ENCODE results near the gene DPM3. TPM values are rescaled to one million over a fixed set of nuclear protein-coding genes. Genes with fewer than 3 reads are reported as not detected.

Gene DPM3
- total and polyA plus RNA-seq, 2 of the 13 experiments (the other 11 are each of a cell fraction or from before 2014, with no cell fraction given) = 23.2 to 53.4 TPM

- peak; percentile 49; the same call in 1 of the 2 replicates for TF ChIP-seq PAXIP1 (CRISPR knock-in tag; conservative IDR thresholded peaks at IDR 0.05)
- TF ChIP-seq BORCS8-MEF2B (CRISPR knock-in tag; IDR thresholded peaks at IDR 0.05) = peak; percentile 39; the same call in 1 of the 2 replicates
- no peak for TF ChIP-seq ZNF652 (CRISPR knock-in tag; IDR thresholded peaks at IDR 0.05; ENCODE audit: borderline replicate concordance, low read depth)
- TF ChIP-seq E2F2 (CRISPR knock-in tag; IDR thresholded peaks at IDR 0.05; ENCODE audit: borderline replicate concordance) = peak; percentile 75; the same call in 1 of the 2 replicates
- 0 out of 2 replicates have a peak, but pooled peaks have one; percentile 4 for TF ChIP-seq ZNF629 (CRISPR knock-in tag; conservative IDR thresholded peaks at IDR 0.05)
- TF ChIP-seq IRF2 (CRISPR knock-in tag; IDR thresholded peaks at IDR 0.05) = no peak; the same call in 1 of the 2 replicates
- TF ChIP-seq EP300 (IDR thresholded peaks at IDR 0.05; ENCODE audit: low read depth in 2 of 2, low read length in 2 of 2) = no peak; a peak in 1 of 4 replicates
- TF ChIP-seq EP300 (CRISPR knock-in tag; IDR thresholded peaks at IDR 0.05; ENCODE audit: borderline replicate concordance) = no peak
- TF ChIP-seq ELF3 (CRISPR knock-in tag; IDR thresholded peaks at IDR 0.05) = no peak; the same call in 1 of the 2 replicates
- peak; percentile 100 for TF ChIP-seq AGO1 (IDR thresholded peaks at IDR 0.05; ENCODE audit: low read depth, low read length, poor library complexity, severe bottlenecking)
- TF ChIP-seq ZNF737 (CRISPR knock-in tag; IDR thresholded peaks at IDR 0.05; ENCODE audit: borderline replicate concordance) = no peak
- no peak for TF ChIP-seq FOSL1 (CRISPR knock-in tag; IDR thresholded peaks at IDR 0.05; ENCODE audit: borderline replicate concordance)
- TF ChIP-seq HNRNPLL (IDR thresholded peaks at IDR 0.05; ENCODE audit: low read depth, low read length, poor library complexity, severe bottlenecking) = peak; percentile 98
- TF ChIP-seq ZNF773 (CRISPR knock-in tag; IDR thresholded peaks at IDR 0.05; ENCODE audit: borderline replicate concordance) = 0 out of 2 replicates have a peak, but pooled peaks have one; percentile 15
- TF ChIP-seq SMAD9 (CRISPR knock-in tag; IDR thresholded peaks at IDR 0.05) = 0 out of 2 replicates have a peak, but pooled peaks have one; percentile 41
- peak; percentile 55; the same call in 1 of the 2 replicates for TF ChIP-seq ZNF772 (CRISPR knock-in tag; IDR thresholded peaks at IDR 0.05)
- peak; percentile 56 for TF ChIP-seq TFDP2 (CRISPR knock-in tag; IDR thresholded peaks at IDR 0.05)
- TF ChIP-seq ZNF577 (CRISPR knock-in tag; IDR thresholded peaks at IDR 0.05; ENCODE audit: borderline replicate concordance, low read depth) = no peak
- TF ChIP-seq ARHGAP35 (CRISPR knock-in tag; IDR thresholded peaks at IDR 0.05; ENCODE audit: borderline replicate concordance) = peak; percentile 73; the same call in 1 of the 2 replicates
- TF ChIP-seq ISX (CRISPR knock-in tag; conservative IDR thresholded peaks at IDR 0.05) = no peak
Observed at GRCh38 chr1:155135415-155136028, 4.8 kb downstream of the DPM3 start, which contains the start of gene SLC50A1 (continued).
